Muscle of leg (tissue), 11 donors: ENCODE measurements around the gene ZNF672. TPM values are rescaled to one million over a fixed set of nuclear protein-coding genes. Genes with fewer than 3 reads are reported as not detected.
A peak's percentile ranks its signal among the peaks of the same experiment; 100 is the strongest.
"Not testable (repeated sequence)": the region's sequence is repeated elsewhere in the genome, so short reads cannot be mapped to it uniquely, and the experiment has no call there.

Source experiments
- DNase-seq: peaks from one replicate; pipeline ENCODE4 v3.0.0; 2013
- H3K27ac ChIP-seq: one replicate; pipeline ENCODE4 v1.5.1; 2013; ENCODE audit warnings: mild to moderate bottlenecking, low read length, control low read depth
- H3K27me3 ChIP-seq: one replicate; pipeline ENCODE4 v1.6.1; 2013; ENCODE audit warnings: low read length; ENCODE audit not compliant: control insufficient read depth, insufficient read depth
- H3K36me3 ChIP-seq: one replicate; pipeline ENCODE4 v1.6.1; 2013; ENCODE audit warnings: low read length; ENCODE audit not compliant: control insufficient read depth, insufficient read depth
- H3K4me1 ChIP-seq: one replicate; pipeline ENCODE4 v1.6.1; 2013; ENCODE audit warnings: low read length; ENCODE audit not compliant: control insufficient read depth, insufficient read depth
- H3K4me3 ChIP-seq: one replicate; pipeline ENCODE4 v1.5.1; 2013; ENCODE audit warnings: low read length, control low read depth
- H3K9me3 ChIP-seq: replicated peaks from 2 replicates; pipeline ENCODE4 v1.6.1; 2013; ENCODE audit warnings: low read depth, low read length; ENCODE audit not compliant: control insufficient read depth
- WGBS: methylation state at CpG from one replicate; pipeline ENCODE4 v1.1.5; 2013; ENCODE audit warnings: missing lambda C conversion rate; ENCODE audit not compliant: insufficient coverage; 5-methylcytosine and 5-hydroxymethylcytosine counted together
- polyA plus RNA-seq, 8 donors: library from polyadenylated mRNA; unstranded; fragments of 120-200 nt; gene quantifications; one replicate each; pipeline versions ENCODE4 v1.2.1 to v1.2.3, GENCODE V29; 2013; ENCODE audit warnings: inconsistent platforms in 1 of 8, low replicate concordance in 1 of 8; ENCODE audit not compliant: insufficient read length in 8 of 8, insufficient read depth in 1 of 8
- total RNA-seq: library from RNA; stranded (reverse); fragments of 120-200 nt; gene quantifications from one replicate; pipeline ENCODE4 v1.2.4, GENCODE V29; 2013

Gene ZNF672
- total and polyA plus RNA-seq, 9 donors = 13.3 to 20.7 (median 17.9) TPM

DNA sequence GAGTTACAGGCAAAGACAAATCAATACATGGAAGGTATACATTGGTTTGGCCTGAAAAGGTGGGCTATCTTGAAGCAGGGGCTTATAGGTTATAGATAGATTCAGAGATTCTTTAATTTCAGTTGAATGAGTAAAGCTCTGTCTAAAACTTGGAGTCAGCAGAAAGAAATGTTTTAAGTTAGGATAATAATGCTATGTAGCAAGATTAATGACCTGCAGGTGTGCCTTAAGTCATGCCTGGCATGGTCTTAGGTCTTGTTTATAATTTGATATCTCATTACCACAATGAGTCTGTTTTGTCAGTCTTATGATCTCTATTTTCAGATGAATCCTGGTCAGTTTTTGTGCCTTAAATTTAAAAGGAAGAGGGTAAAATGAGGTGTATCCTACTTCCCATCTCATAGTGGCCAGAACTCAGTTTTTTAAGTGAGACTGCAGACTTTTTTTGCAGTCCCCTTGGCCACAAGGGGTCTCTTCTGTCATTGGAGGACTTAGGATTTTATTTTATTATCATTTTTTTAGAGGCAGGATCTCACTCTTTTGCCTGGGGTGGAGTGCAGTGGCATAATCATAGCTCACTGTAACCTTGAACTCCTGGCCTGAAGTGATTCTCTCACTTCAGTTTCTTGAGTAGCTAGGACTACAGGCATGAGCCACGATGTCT lies 46.7 kb downstream of the ZNF672 start:
- no peak for DNase-seq
- no peaks in the 10 kb centered on the region for H3K9me3 ChIP-seq
- H3K27me3 ChIP-seq = no peaks in the 10 kb centered on the region
- no peak overlapping the region for H3K27ac ChIP-seq
- whole genome bisulfite sequencing = no CpG with 5 or more reads among the region's 1 CpG
- H3K4me3 ChIP-seq = no peak overlapping the region
- H3K36me3 ChIP-seq = no peaks in the 10 kb centered on the region
- H3K4me1 ChIP-seq = peaks cover 3% of the 10 kb centered on the region

DNA sequence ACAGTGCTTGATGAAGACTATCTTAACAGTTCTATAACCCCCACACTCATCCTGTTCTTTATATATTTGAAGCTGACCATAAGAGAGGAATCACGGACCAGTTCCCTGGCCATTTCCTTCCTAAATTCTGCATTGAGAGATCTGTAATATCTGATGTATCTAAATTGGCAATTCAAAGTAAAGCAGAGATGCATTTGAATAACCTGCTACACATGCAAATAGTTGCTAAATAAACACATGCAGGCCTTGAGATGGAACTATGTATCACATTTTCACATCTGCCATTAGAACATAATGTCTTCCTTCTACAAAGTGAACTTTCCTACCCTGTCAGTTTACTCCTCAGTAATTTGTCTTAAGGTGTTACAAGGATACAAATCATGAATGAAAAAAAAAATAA lies 47.6 kb downstream of the ZNF672 start:
- H3K27me3 ChIP-seq = no peaks in the 10 kb centered on the region
- WGBS = no CpG with 5 or more reads among the region's 1 CpG
- no peak overlapping the region for H3K27ac ChIP-seq
- peaks cover 3% of the 10 kb centered on the region for H3K4me1 ChIP-seq
- no peaks in the 10 kb centered on the region for H3K36me3 ChIP-seq
- no peaks in the 10 kb centered on the region for H3K9me3 ChIP-seq
- no peak for DNase-seq
- no peak overlapping the region for H3K4me3 ChIP-seq

DNA sequence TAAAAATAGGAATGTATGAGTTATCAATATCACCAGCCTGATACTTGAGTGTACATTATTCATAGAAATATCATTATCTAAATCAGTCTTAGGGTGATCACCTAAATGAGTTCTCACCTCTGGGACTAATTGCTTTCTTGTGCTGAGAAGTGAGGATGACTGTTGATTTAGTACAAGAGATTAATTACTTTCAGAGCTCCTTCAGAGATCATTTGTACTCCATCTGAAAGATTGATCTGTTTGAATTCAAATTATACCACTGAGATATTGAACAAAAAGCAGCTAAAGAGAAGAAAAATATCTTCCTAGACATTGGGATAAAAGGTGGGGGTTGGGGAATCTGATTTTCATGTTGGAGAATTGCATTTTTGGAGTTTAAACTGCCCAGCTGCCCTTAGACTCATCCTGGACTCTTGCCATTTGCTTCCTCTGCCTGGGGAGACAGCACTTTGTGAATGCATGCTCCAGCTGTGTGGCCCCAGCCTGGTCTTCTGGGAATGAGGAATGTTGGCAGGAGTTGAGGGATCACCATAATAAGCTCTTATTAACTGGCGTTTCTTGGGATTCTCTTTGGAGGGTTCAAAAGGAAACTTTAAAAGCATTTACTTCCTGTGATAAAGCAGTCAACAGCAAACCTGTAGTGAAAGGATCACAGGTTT lies 48.3 kb downstream of the ZNF672 start:
- H3K36me3 ChIP-seq = no peaks in the 10 kb centered on the region
- H3K4me3 ChIP-seq = no peak overlapping the region
- DNase-seq = peak; percentile 87
- no peak overlapping the region for H3K27ac ChIP-seq
- H3K4me1 ChIP-seq = peaks cover 3% of the 10 kb centered on the region
- WGBS = no CpG with 5 or more reads among the region's 1 CpG
- H3K9me3 ChIP-seq = no peaks in the 10 kb centered on the region
- no peaks in the 10 kb centered on the region for H3K27me3 ChIP-seq

DNA sequence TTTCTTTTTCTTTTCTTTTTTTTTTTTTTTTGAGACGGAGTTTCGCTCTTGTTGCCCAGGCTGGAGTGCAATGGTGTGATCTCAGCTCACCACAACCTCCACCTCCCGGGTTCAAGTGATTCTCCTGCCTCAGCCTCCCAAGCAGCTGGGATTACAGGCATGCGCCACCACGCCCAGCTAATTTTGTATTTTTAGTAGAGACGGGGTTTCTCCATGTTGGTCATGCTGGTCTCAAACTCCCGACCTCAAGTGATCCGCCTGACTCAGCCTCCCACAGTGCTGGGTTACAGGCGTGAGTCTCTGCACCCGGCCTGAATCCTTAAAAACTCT lies 51.9 kb downstream of the ZNF672 start:
- H3K4me3 ChIP-seq, H3K36me3 ChIP-seq, H3K9me3 ChIP-seq, DNase-seq, H3K4me1 ChIP-seq, H3K27me3 ChIP-seq, H3K27ac ChIP-seq: not testable (repeated sequence)
- WGBS = 90% methylated on average over 6 of the region's 10 CpGs

DNA sequence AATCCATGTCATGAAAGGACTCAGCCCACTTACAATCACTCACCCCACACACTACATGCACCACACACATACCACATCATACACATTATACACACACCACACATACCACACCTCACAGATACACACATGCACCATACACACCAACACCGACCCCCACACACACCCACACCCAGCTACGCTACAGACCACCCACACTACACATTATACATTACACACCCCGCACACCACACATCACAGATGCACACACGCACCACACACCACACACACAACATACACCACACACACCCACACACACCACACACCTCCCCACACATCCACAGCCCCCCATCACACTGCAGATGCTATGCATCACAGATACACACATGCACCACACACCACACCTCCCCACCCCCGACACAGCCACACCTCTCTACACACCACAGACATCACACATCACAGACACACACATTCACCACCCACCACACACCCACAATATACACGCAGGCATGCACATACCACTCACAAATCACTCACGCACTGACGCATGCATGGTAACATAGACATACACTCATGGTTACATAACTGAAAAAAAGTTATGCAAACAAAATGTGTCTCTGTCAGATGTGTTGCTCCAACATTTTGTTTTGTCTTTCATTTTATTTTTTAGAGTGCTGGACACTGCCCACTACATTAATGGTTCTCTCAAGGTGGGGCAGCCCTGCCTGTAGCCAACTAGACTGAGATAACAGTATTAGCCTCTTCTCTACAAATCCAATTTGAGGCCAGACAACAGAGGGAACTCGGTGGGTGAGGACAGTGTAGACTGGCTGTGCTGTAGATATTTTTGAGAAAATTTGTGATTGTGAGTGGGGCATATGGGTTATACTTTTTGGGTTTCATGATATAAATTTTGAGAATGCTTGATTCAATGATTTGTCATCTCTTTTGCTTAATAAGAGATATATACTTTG lies 52.8 kb downstream of the ZNF672 start:
- Histone ChIP-seq H3K27me3 (no peaks in the 10 kb centered on the region), H3K27ac (no peak overlapping the region), H3K4me3 (no peak overlapping the region), H3K36me3 (no peaks in the 10 kb centered on the region), H3K9me3 (no peaks in the 10 kb centered on the region), H3K4me1 (peaks cover 3% of the 10 kb centered on the region)
- no peak for DNase-seq
- 85% methylated on average over 6 of the region's 9 CpGs for WGBS

DNA sequence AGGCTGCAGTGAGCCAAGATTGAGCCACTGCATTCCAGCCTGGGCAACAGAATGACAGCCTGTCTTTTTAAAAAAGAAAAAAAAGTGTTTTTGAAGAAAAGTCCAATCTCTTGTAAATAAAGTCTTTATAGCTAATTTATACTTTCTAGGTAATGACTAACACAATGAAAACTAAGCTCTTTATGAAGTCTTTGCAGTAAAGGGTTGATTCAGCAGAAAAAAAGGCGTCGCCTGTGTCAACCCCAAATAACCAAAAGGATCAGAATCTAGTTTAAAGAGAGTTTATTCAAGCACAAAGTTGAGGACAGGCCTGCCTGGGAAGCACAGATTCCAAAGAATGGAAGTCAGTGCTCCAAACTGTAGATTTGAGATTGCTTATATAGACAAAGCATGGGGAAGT lies 53.7 kb downstream of the ZNF672 start:
- Histone ChIP-seq H3K27me3 (no peaks in the 10 kb centered on the region), H3K4me1 (no peaks in the 10 kb centered on the region), H3K9me3 (no peaks in the 10 kb centered on the region), H3K4me3 (no peak overlapping the region), H3K36me3 (no peaks in the 10 kb centered on the region), H3K27ac (no peak overlapping the region)
- WGBS = no CpG with 5 or more reads among the region's 2 CpGs
- no peak for DNase-seq

DNA sequence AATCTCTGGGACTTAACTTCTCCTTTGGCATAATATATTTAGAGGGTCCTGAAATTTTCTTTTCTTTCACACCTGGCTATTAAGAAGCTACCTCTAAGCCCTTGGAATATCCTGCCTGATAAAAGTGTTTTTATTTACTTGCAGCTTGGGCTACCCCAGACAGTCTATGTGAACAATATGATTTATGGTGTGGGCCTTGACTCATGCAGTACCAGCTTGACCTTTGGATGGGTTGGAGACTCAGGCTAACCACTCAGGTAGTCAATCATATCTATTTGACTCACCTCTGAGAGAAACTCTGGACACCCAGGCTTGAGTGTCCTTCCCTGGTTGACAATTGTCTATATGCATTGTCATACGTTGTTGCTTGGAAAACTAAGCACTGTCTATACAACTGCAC lies 54.6 kb downstream of the ZNF672 start:
- no CpG with 5 or more reads among the region's 1 CpG for WGBS
- Histone ChIP-seq H3K9me3 (no peaks in the 10 kb centered on the region), H3K27ac (no peak overlapping the region), H3K4me3 (no peak overlapping the region), H3K36me3 (no peaks in the 10 kb centered on the region), H3K4me1 (no peaks in the 10 kb centered on the region), H3K27me3 (peaks cover under 1% of the 10 kb centered on the region)
- no peak for DNase-seq

DNA sequence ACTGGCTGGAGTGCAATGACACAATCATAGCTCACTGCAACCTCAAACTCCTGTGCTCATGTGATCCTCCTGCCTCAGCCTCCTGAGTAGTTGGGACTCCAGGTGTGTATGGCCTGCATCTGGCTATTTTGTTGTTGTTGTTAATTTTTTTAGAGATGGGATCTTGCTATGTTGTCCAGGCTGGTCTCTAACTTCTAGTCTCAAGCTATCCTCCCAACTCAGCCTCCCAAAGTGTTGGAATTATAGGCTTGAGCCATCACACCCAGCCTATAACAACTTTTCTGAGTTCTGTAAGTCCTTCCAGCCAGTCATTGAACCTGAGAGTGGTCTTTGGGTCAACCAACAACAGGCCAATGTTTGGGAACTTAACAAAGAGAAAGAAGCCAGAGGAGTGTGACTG lies 56.8 kb downstream of the ZNF672 start:
- Histone ChIP-seq H3K27ac (no peak overlapping the region), H3K27me3 (peaks cover 5% of the 10 kb centered on the region), H3K4me3 (no peak overlapping the region), H3K4me1 (no peaks in the 10 kb centered on the region), H3K9me3 (no peaks in the 10 kb centered on the region), H3K36me3 (no peaks in the 10 kb centered on the region)
- no peak for DNase-seq

DNA sequence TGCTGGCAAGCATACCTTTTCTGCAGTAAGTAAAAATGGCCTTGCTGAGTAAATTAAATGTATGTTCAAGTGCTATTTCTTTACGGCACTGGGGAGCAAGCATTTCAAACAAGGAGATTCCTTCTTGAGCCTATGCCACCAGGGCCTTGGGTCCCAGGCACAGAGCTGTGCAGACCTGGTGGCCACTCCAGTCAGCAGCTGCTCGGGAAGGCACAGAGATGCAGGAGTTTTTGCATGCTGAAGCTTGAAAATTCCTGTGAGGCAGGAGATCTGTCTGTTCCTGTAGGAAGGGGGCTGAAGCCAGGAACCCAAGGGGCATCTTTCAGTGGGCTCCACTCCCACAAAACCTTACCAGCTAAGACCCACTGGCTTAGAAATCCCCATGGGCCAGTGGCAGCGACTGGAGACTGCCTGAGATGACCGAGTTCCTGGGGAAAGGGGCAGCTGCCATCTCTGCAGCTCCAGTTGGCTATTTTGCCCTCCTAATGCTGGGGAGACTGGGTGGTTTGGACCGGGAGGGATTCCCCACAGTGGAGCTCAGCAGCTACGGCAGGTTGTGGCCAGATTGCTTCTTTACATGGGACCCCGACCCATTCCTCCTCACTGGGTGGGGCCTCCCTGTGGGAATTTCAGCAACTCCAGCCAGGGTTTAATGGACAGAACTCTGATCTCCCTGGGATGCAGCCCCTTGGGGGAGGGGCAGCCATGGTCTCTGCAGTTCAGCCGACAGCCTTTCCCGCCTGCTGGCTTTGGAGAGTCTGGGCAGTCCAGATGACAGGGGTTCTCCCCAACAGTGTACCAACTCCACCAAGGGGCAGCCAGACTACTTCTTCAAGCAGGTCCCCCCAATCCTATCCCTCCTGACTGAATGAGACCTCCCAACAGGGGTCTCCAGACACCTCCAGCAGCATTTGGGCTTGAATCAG lies 59.7 kb downstream of the ZNF672 start:
- Histone ChIP-seq H3K27me3 (peaks cover 5% of the 10 kb centered on the region), H3K9me3 (no peaks in the 10 kb centered on the region), H3K36me3 (no peaks in the 10 kb centered on the region), H3K4me1 (no peaks in the 10 kb centered on the region), H3K4me3 (no peak overlapping the region), H3K27ac (no peak overlapping the region)
- 41% methylated on average over 7 of the region's 9 CpGs for WGBS
- no peak for DNase-seq
